Spleen (tissue), 3 donors: ENCODE results near the gene MYL3.

ENCODE experiments used
- POLR2A ChIP-seq, 3 donors: fragments of 450-650 bp; IDR thresholded peaks; one replicate each; pipeline ENCODE4 v1.5.1; 2017; ENCODE audit warnings: antibody characterized with exemption in 3 of 3, mild to moderate bottlenecking in 1 of 3
- POLR2AphosphoS5 ChIP-seq, 3 donors: sonication (generic); formaldehyde crosslinking; IDR thresholded peaks; one replicate each; pipeline ENCODE4 v1.5.1; 2017; ENCODE audit warnings: antibody characterized with exemption in 3 of 3

DNA sequence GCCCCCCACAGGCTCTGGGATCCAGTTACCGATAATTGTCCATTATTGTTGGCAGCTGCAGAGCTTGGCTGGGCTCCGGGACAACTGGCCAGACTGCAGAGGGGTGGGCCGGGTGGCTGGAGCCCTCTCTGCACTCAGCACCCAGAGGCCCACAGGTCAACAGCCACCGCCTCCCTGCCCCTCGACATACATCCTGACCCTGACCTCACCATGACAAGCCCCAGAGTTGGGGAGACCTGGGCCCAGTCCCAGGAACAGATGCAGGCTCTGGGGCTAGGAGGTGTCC, 36.7 kb upstream of the MYL3 start:
- TF ChIP-seq POLR2AphosphoS5 (IDR thresholded peaks at IDR 0.05) = no peak
- no peak for TF ChIP-seq POLR2A (IDR thresholded peaks at IDR 0.05)
